Breast epithelium (tissue), 4 donors: ENCODE measurements around the gene ALOXE3. TPM values are rescaled to one million over a fixed set of nuclear protein-coding genes. Genes with fewer than 3 reads are reported as not detected.

Experiments
- DNase-seq, 2 donors: peaks; one replicate each; pipeline ENCODE4 v3.0.0-alpha.2; 2019; ENCODE audit warnings: low spot score in 2 of 2
- H3K27ac ChIP-seq, 2 donors: fragments of 200-600 bp; sonication (generic) in 1 of 2; one replicate each; pipeline ENCODE4 v1.5.1; 2016 to 2019; ENCODE audit warnings: mild to moderate bottlenecking in 1 of 2
- H3K27me3 ChIP-seq, 2 donors: fragments of 200-600 bp; sonication (generic) in 1 of 2; one replicate each; pipeline versions ENCODE4 v1.5.1 to v1.6.0; 2017 to 2019; ENCODE audit warnings: control low read depth in 1 of 2, mild to moderate bottlenecking in 1 of 2
- H3K36me3 ChIP-seq: fragments of 200-600 bp; one replicate; pipeline ENCODE4 v1.5.1; 2019
- H3K4me1 ChIP-seq, 2 donors: fragments of 200-600 bp; sonication (generic); one replicate each; pipeline ENCODE4 v1.5.1; 2016 to 2019; ENCODE audit warnings: control low read depth in 1 of 2
- H3K4me3 ChIP-seq, 3 donors: fragments of 200-600 bp; sonication (generic); 1 replicate in 2 of 3; 2 replicates in 1 of 3; pipeline ENCODE4 v1.5.1; 2016 to 2019; ENCODE audit warnings: mild to moderate bottlenecking in 3 of 3, moderate library complexity in 2 of 3
- H3K9me3 ChIP-seq, 2 donors: fragments of 200-600 bp; sonication (generic) in 1 of 2; one replicate each; pipeline ENCODE4 v1.5.1; 2016 to 2019; ENCODE audit warnings: control low read depth in 1 of 2
- CTCF ChIP-seq, 3 donors: fragments of 450-650 bp; IDR thresholded peaks; one replicate each; pipeline ENCODE4 v1.5.1; 2016 to 2017; ENCODE audit warnings: antibody characterized with exemption in 3 of 3, mild to moderate bottlenecking in 3 of 3, moderate library complexity in 3 of 3
- POLR2A ChIP-seq: fragments of 450-650 bp; IDR thresholded peaks from one replicate; pipeline ENCODE4 v1.6.1; 2016; ENCODE audit warnings: antibody characterized with exemption, mild to moderate bottlenecking, moderate library complexity
- POLR2AphosphoS5 ChIP-seq, 3 donors: sonication (generic); formaldehyde crosslinking; IDR thresholded peaks; one replicate each; pipeline ENCODE4 v1.6.1; 2017; ENCODE audit warnings: antibody characterized with exemption in 3 of 3
- intact Hi-C: fragments of 100-400 bp; cut with DNase I; formaldehyde crosslinking; loops from one replicate; pipeline ENCODE4 v1.15.1; 2023; ENCODE audit warnings: low total_unique reads
- total RNA-seq, 3 donors: library from RNA; depleted of rRNA; stranded (reverse); fragments of >200 nt; gene quantifications; one replicate each; pipeline ENCODE4 v1.1.0, GENCODE V29; 2016

The ALOXE3 gene
- total RNA-seq, 3 donors from 2014 or later, result 0.73 TPM; not detected in 2

- no peaks in the 10 kb centered on the region for H3K4me1 ChIP-seq
- no peak overlapping the region for H3K4me3 ChIP-seq
- no peak for DNase-seq
- H3K36me3 ChIP-seq, result no peaks in the 10 kb centered on the region
- intact Hi-C loops, result no loop called here
- no peak for TF ChIP-seq POLR2AphosphoS5 (IDR thresholded peaks at IDR 0.05)
- TF ChIP-seq CTCF (IDR thresholded peaks at IDR 0.05), result no peak
- no peak for TF ChIP-seq POLR2A
- H3K27me3 ChIP-seq, result no peaks in the 10 kb centered on the region
- no peaks in the 10 kb centered on the region for H3K9me3 ChIP-seq
- no peak overlapping the region for H3K27ac ChIP-seq
These were observed 16.6 kb downstream of the ALOXE3 start for GRCh38 chr17:8101721-8102120.

GRCh38 chr17:8100763-8101162 lies 17.6 kb downstream of the ALOXE3 start:
- H3K4me1 ChIP-seq, result no peaks in the 10 kb centered on the region
- DNase-seq, result no peak
- H3K4me3 ChIP-seq, result no peak overlapping the region
- H3K27me3 ChIP-seq, result no peaks in the 10 kb centered on the region
- TF ChIP-seq CTCF (IDR thresholded peaks at IDR 0.05) (no peak), POLR2A (no peak), POLR2AphosphoS5 (IDR thresholded peaks at IDR 0.05) (no peak)
- no peaks in the 10 kb centered on the region for H3K36me3 ChIP-seq
- no peak overlapping the region for H3K27ac ChIP-seq
- H3K9me3 ChIP-seq, result no peaks in the 10 kb centered on the region
- intact Hi-C loops, result no loop called here

- intact Hi-C loops, result no loop called here
- TF ChIP-seq POLR2A (no peak), CTCF (IDR thresholded peaks at IDR 0.05) (no peak), POLR2AphosphoS5 (IDR thresholded peaks at IDR 0.05) (no peak)
- DNase-seq, result no peak
- H3K4me1 ChIP-seq, result no peaks in the 10 kb centered on the region
- H3K9me3 ChIP-seq, result no peaks in the 10 kb centered on the region
- no peaks in the 10 kb centered on the region for H3K36me3 ChIP-seq
- H3K27me3 ChIP-seq, result no peaks in the 10 kb centered on the region
- no peak overlapping the region for H3K27ac ChIP-seq
- H3K4me3 ChIP-seq, result no peak overlapping the region
These were observed 18.2 kb downstream of the ALOXE3 start for GRCh38 chr17:8100111-8100510.

- Histone ChIP-seq H3K9me3 (no peaks in the 10 kb centered on the region), H3K27ac (no peak overlapping the region), H3K4me3 (no peak overlapping the region), H3K36me3 (no peaks in the 10 kb centered on the region), H3K27me3 (no peaks in the 10 kb centered on the region), H3K4me1 (no peaks in the 10 kb centered on the region)
- DNase-seq, result no peak
- TF ChIP-seq CTCF (IDR thresholded peaks at IDR 0.05) (no peak), POLR2A (no peak), POLR2AphosphoS5 (IDR thresholded peaks at IDR 0.05) (no peak)
- intact Hi-C loops, result no loop called here
These were observed 21.8 kb downstream of the ALOXE3 start for GRCh38 chr17:8096541-8096940.

GRCh38 chr17:8095361-8095760 lies 23.0 kb downstream of the ALOXE3 start:
- no peak for DNase-seq
- H3K9me3 ChIP-seq, result no peaks in the 10 kb centered on the region
- H3K27me3 ChIP-seq, result no peaks in the 10 kb centered on the region
- no peak for TF ChIP-seq POLR2AphosphoS5 (IDR thresholded peaks at IDR 0.05)
- no peak for TF ChIP-seq CTCF (IDR thresholded peaks at IDR 0.05)
- no peak for TF ChIP-seq POLR2A
- H3K4me1 ChIP-seq, result no peaks in the 10 kb centered on the region
- no peak overlapping the region for H3K27ac ChIP-seq
- intact Hi-C loops, result no loop called here
- no peaks in the 10 kb centered on the region for H3K36me3 ChIP-seq
- H3K4me3 ChIP-seq, result no peak overlapping the region
